Pancreas (tissue), 10 donors: ENCODE results near the gene HOXC9. TPM values are rescaled to one million over a fixed set of nuclear protein-coding genes. Genes with fewer than 3 reads are reported as not detected.

ENCODE experiments used
- ATAC-seq, 4 donors: fragments of 200-7000 bp; cut with Tn5 transposase; one replicate each; pipeline versions ENCODE4 v1.8.0 to v1.9.1; 2020; ENCODE audit warnings: mild to moderate bottlenecking in 4 of 4, moderate library complexity in 4 of 4
- DNase-seq, 6 donors: peaks; one replicate each; pipeline ENCODE4 v3.0.0-alpha.2; 2020
- FAIRE-seq: peaks from 2 replicates; lab custom pipeline; 2012; peaks lifted over from hg19 to GRCh38; lab: Jason Lieb, UNC
- H3K27ac ChIP-seq, 4 donors: fragments of 200-600 bp; sonication (generic); 1 replicate in 3 of 4; 2 replicates in 1 of 4; pipeline versions ENCODE4 v1.5.0 to v1.8.0; 2020
- H3K27me3 ChIP-seq, 4 donors: fragments of 200-600 bp; one replicate each; pipeline ENCODE4 v1.8.0; 2021
- H3K36me3 ChIP-seq, 3 donors: fragments of 200-600 bp; sonication (generic) in 1 of 3; one replicate each; pipeline versions ENCODE4 v1.5.0 to v1.8.0; 2020 to 2021
- H3K4me1 ChIP-seq, 3 donors: fragments of 200-600 bp; one replicate each; pipeline ENCODE4 v1.8.0; 2021
- H3K4me3 ChIP-seq, 4 donors: fragments of 200-600 bp; sonication (generic) in 2 of 4; one replicate each; pipeline versions ENCODE4 v1.5.0 to v1.8.0; 2020 to 2021
- H3K9me3 ChIP-seq, 4 donors: fragments of 200-600 bp; one replicate each; pipeline ENCODE4 v1.8.0; 2021
- CTCF ChIP-seq, 4 donors: fragments of 200-600 bp; sonication (generic) in 3 of 4; IDR thresholded peaks; one replicate each; pipeline versions ENCODE4 v1.5.0 to v1.8.0; 2021; ENCODE audit warnings: antibody characterized with exemption in 4 of 4
- WGBS, 2 donors: extraction: QIAGEN DNeasy Blood & Tissue Kit; methylation state at CpG; one replicate each; pipeline ENCODE4 v1.1.7; 2013; 5-methylcytosine and 5-hydroxymethylcytosine counted together
- intact Hi-C, 3 donors: fragments of 100-400 bp; cut with DNase I; formaldehyde crosslinking; loops; one replicate each; pipeline versions ENCODE4 v1.11.1 to v1.14.2; 2022
- polyA plus RNA-seq, 2 donors: library from polyadenylated mRNA; stranded (reverse); fragments of 200-250 nt; gene quantifications; one replicate each; pipeline ENCODE4 v1.2.3, GENCODE V29; 2013
- total RNA-seq, 6 donors: library from RNA; stranded (reverse); fragmentation: NEBNext Ultra II Directional in 4 of 6; extraction: Animal tissue kit (Norgen Biotek cat#: 25700) in 4 of 6; gene quantifications; one replicate each; pipeline versions ENCODE4 v1.2.1 to v1.2.4, GENCODE V29; 2021 to 2023
- donor health status: healthy with polysubstance abuse.
- donor health status: DM: no; HTN: no; CAD: no; lungs with moderate emphysema.
- donor health status: DM: no; HTN: no; CAD: no.
- donor health status: control.
- donor health status: control.
- donor health status: Bipolar disorder and iron deficiency.
- donor health status: DM: yes; HTN: yes; CAD: no.
- donor health status: DM: no; HTN: no; CAD: no.
- donor health status: DM: no; HTN: no; CAD: no.
- donor health status: DM: yes; HTN: yes; CAD: no.

HOXC9 gene
- total and polyA plus RNA-seq, 8 donors, result 0.19 to 0.27 (median 0.26) TPM; not detected in 5

DNA sequence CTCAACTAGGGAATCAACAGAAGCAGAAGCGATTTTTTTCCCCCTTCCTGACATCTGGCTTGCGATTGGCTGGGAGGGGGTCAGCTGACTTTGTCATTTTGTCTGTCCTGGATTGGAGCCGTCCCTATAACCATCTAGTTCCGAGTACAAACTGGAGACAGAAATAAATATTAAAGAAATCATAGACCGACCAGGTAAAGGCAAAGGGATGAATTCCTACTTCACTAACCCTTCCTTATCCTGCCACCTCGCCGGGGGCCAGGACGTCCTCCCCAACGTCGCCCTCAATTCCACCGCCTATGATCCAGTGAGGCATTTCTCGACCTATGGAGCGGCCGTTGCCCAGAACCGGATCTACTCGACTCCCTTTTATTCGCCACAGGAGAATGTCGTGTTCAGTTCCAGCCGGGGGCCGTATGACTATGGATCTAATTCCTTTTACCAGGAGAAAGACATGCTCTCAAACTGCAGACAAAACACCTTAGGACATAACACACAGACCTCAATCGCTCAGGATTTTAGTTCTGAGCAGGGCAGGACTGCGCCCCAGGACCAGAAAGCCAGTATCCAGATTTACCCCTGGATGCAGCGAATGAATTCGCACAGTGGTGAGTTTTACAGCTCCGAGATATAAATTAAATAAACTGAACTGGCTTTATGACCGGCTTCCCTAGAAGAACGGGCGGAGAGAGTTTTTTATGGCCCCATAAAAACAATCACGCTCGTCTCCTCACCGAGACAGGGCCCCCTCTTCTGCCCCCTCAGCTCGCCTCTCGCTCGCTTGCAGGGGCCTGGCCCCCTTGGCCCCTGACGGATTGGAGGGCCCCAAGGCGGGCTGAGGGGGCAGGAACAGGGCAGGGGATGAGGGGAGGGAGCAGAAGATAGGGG, 28.6 kb downstream of the HOXC9 start, which contains the start of gene HOXC6:
Gene HOXC6 (plus strand): TSS at position 127 of the 888 bp plus-strand sequence. CDS start 82 bp downstream, at position 209.
- Histone ChIP-seq H3K27me3 (peaks cover 3 to 77% (median 16%) of the 10 kb centered on the region in 4 donors), H3K4me3 (peak within 1 kb of the TSS in 1 of 4 donors; percentile 20), H3K9me3 (no peaks in the 10 kb centered on the region), H3K36me3 (no peaks in the 10 kb centered on the region), H3K4me1 (no peaks in the 10 kb centered on the region), H3K27ac (no peak within 1 kb of the TSS)
- FAIRE-seq (no peak), ATAC-seq (peak in 1 of 4 donors; percentile 44), DNase-seq (no peak)
- no peak for TF ChIP-seq CTCF (IDR thresholded peaks at IDR 0.05)
- WGBS, 2 donors, result 6 to 9% methylated on average over 36 of the region's 36 CpGs
- intact Hi-C loops, result no loop called here

DNA sequence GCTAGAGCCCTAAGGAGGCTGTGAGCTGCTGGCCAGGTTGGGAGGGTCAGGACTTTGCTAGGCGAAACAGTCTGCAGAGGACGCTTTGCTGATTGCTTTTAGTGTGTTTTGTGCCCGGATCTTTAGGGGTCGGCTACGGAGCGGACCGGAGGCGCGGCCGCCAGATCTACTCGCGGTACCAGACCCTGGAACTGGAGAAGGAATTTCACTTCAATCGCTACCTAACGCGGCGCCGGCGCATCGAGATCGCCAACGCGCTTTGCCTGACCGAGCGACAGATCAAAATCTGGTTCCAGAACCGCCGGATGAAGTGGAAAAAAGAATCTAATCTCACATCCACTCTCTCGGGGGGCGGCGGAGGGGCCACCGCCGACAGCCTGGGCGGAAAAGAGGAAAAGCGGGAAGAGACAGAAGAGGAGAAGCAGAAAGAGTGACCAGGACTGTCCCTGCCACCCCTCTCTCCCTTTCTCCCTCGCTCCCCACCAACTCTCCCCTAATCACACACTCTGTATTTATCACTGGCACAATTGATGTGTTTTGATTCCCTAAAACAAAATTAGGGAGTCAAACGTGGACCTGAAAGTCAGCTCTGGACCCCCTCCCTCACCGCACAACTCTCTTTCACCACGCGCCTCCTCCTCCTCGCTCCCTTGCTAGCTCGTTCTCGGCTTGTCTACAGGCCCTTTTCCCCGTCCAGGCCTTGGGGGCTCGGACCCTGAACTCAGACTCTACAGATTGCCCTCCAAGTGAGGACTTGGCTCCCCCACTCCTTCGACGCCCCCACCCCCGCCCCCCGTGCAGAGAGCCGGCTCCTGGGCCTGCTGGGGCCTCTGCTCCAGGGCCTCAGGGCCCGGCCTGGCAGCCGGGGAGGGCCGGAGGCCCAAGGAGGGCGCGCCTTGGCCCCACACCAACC, 29.8 kb downstream of the HOXC9 start:
- Histone ChIP-seq H3K27me3 (peaks cover 3 to 81% (median 15%) of the 10 kb centered on the region in 4 donors), H3K4me3 (no peak overlapping the region), H3K27ac (no peak overlapping the region), H3K4me1 (no peaks in the 10 kb centered on the region), H3K36me3 (no peaks in the 10 kb centered on the region), H3K9me3 (no peaks in the 10 kb centered on the region)
- ATAC-seq (no peak), FAIRE-seq (no peak), DNase-seq (peak in 1 of 6 donors; percentile 29)
- intact Hi-C loops, result loop anchor here in 1 of 3 donors (5.0 kb wide), 1 partner anchor 168 kb away; no protein-coding TSS in a partner anchor
- TF ChIP-seq CTCF (IDR thresholded peaks at IDR 0.05), result no peak
- WGBS, 2 donors, result 24 to 27% methylated on average over 52 to 53 of the region's 53 CpGs

DNA sequence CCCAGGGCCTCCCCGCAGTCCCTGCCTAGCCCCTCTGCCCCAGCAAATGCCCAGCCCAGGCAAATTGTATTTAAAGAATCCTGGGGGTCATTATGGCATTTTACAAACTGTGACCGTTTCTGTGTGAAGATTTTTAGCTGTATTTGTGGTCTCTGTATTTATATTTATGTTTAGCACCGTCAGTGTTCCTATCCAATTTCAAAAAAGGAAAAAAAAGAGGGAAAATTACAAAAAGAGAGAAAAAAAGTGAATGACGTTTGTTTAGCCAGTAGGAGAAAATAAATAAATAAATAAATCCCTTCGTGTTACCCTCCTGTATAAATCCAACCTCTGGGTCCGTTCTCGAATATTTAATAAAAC, 30.5 kb downstream of the HOXC9 start:
- H3K36me3 ChIP-seq, result no peaks in the 10 kb centered on the region
- DNase-seq, result no peak
- ATAC-seq, result no peak
- no peaks in the 10 kb centered on the region for H3K4me1 ChIP-seq
- TF ChIP-seq CTCF (IDR thresholded peaks at IDR 0.05), result no peak
- FAIRE-seq, result no peak
- H3K9me3 ChIP-seq, result no peaks in the 10 kb centered on the region
- 50 to 54% methylated on average over 7 of the region's 7 CpGs for WGBS, 2 donors
- H3K27ac ChIP-seq, result no peak overlapping the region
- no peak overlapping the region for H3K4me3 ChIP-seq
- peaks cover 3 to 81% (median 15%) of the 10 kb centered on the region in 4 donors for H3K27me3 ChIP-seq
- intact Hi-C loops, result loop anchor here in 1 of 3 donors (5.0 kb wide), 1 partner anchor 167 kb away; no protein-coding TSS in a partner anchor

- intact Hi-C loops, result loop anchor here in 1 of 3 donors (5.0 kb wide), 1 partner anchor 166 kb away; no protein-coding TSS in a partner anchor
- peaks cover 3 to 75% (median 15%) of the 10 kb centered on the region in 4 donors for H3K27me3 ChIP-seq
- no peaks in the 10 kb centered on the region for H3K4me1 ChIP-seq
- FAIRE-seq (no peak), ATAC-seq (peak in 1 of 4 donors; percentile 39), DNase-seq (no peak)
- no peak overlapping the region for H3K27ac ChIP-seq
- no peak for TF ChIP-seq CTCF (IDR thresholded peaks at IDR 0.05)
- H3K36me3 ChIP-seq, result no peaks in the 10 kb centered on the region
- 10 to 11% methylated on average over 46 of the region's 46 CpGs for whole genome bisulfite sequencing, 2 donors
- H3K9me3 ChIP-seq, result no peaks in the 10 kb centered on the region
- H3K4me3 ChIP-seq, result peak overlapping the region in 1 of 4 donors; percentile 14
Observed at GRCh38 chr12:54030889-54031471, 31.0 kb downstream of the HOXC9 start.
